ENCODE results near the gene PRKAG2. TPM values are rescaled to one million over a fixed set of nuclear protein-coding genes. Genes with fewer than 3 reads are reported as not detected.
"Not testable (repeated sequence)": the region's sequence is repeated elsewhere in the genome, so short reads cannot be mapped to it uniquely, and the experiment has no call there.

The PRKAG2 gene
- total RNA-seq, 2 donors from 2014 or later: 22.1 to 35.7 TPM

DNA sequence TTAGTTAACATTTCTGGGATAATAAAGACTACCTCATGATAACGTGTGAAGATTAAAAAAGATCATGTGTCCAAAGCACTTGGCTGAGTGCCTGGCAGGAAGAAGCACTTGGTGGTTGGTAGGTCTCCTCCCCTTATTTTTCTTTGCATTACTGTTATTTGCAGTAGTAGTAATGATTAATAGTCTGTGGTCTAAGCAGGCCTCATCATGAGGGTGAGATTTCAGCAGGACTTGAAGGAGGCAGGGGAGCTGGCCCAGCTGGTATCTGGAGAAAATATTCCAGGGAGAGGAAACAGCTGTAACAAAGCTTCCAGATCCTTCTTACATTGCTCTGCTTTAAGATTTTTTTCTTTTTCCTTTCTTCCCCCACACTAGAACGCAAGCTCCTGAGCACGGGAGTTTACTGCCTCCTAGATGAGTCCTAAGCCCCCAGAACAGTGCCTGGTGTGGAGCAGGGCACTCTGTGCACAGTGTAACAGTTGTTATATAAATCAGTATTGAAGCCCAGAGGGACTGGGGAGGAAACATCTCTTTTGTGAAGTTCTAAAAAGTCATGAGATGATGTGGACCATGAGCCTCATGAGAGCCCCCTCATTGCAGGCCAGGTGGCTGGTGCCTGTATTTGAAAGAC lies 326.1 kb downstream of the PRKAG2 start:
- no peaks in the 10 kb centered on the region for H3K36me3 Mint-ChIP-seq
- ATAC-seq (no peak), DNase-seq (ENCODE audit: low spot score in 2 of 2) (no peak)
- no peak overlapping the region for H3K27ac Mint-ChIP-seq
- no peaks in the 10 kb centered on the region for H3K9me3 Mint-ChIP-seq

DNA sequence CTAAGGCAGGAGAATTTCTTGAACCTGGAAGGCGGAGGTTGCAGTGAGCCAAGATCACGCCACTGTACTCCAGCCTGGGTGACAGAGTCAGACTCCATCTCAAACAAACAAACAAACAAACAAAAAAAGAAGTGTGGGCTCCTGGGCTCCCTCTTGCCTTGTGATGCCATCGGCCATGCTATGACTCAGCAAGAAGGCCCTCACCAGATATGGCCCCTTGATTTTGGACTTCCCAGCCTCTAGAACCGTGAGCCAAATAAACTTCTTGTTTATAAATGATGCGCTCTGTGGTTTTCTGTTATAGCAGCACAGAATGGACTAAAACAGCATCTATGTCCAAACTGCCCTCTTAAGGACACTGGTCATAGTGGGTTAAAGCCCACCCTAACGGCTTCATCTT lies 327.3 kb downstream of the PRKAG2 start:
- ATAC-seq (no peak), DNase-seq (ENCODE audit: low spot score in 2 of 2) (no peak)
- Mint-ChIP-seq H3K9me3 (no peaks in the 10 kb centered on the region), H3K27ac (no peak overlapping the region), H3K36me3 (no peaks in the 10 kb centered on the region)

DNA sequence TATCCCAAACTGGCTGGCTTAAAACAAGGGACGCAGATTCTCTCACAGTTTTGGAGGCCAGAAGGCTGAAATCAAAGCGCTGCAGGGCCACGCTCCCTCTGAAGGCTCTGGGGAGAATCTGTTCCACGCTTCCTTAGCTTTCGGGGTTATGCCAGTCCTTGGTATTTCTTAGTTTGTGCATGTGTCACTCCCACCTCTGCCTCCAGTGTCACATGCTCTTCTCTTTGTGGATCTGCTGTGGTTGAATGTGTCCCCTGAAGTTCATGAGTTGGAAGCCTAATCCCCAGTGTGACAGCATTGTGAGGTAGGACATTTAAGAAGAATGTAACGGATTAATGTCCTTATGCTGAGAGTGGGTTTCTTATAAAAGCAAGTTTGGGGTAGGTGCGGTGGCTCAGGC lies 327.8 kb downstream of the PRKAG2 start:
- Mint-ChIP-seq H3K9me3 (no peaks in the 10 kb centered on the region), H3K27ac (no peak overlapping the region), H3K36me3 (no peaks in the 10 kb centered on the region)
- ATAC-seq (no peak), DNase-seq (ENCODE audit: low spot score in 2 of 2) (no peak)

DNA sequence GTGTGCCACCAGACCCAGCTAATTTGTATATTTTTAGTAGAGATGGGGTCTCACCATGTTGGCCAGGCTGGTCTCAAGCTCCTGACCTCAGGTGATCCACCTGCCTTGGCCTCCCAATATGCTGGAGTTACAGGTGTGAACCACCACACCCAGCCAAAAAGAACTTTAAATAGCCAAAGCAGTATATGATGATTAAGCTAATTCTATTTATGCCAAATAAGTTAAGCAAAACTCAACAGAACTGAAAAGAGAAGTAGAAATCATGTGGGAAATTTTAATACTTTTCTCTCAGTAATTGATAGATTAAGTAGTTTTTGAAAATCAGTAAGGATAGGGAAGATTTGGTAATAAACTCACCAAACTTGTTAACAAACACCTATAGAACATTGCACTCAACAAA lies 332.7 kb downstream of the PRKAG2 start:
- DNase-seq (ENCODE audit: low spot score in 2 of 2): no peak
- H3K36me3 Mint-ChIP-seq: no peaks in the 10 kb centered on the region
- no peak overlapping the region for H3K27ac Mint-ChIP-seq
- H3K9me3 Mint-ChIP-seq: no peaks in the 10 kb centered on the region
- no peak for ATAC-seq

DNA sequence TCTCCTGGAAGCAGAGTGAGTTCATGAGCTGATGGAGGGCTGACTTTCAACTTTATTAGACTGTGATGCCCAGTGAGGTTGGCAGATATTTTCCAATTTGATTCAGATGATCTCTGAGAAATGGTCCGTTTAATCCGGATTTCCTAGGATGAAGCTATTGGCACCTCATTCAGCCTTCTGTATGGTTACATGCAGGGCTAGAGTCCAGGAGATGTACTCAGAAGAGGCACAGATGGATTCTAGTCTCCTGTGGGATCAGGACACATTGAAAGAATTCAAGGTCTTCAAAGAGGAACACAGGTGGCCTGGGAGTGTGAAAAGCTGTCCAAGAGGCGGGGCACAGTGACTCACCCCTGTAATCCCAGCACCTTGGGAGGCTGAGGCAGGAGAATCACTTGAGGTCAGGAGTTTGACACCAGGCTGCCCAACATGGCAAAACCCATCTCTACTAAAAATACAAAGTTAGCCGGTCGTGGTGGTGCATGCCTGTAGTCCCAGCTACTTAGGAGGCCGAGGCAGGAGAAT lies 334.2 kb downstream of the PRKAG2 start:
- no peaks in the 10 kb centered on the region for H3K36me3 Mint-ChIP-seq
- no peaks in the 10 kb centered on the region for H3K9me3 Mint-ChIP-seq
- H3K27ac Mint-ChIP-seq: peak overlapping the region in 1 of 2 donors; percentile 16
- no peak for DNase-seq (ENCODE audit: low spot score in 2 of 2)
- ATAC-seq: no peak

DNA sequence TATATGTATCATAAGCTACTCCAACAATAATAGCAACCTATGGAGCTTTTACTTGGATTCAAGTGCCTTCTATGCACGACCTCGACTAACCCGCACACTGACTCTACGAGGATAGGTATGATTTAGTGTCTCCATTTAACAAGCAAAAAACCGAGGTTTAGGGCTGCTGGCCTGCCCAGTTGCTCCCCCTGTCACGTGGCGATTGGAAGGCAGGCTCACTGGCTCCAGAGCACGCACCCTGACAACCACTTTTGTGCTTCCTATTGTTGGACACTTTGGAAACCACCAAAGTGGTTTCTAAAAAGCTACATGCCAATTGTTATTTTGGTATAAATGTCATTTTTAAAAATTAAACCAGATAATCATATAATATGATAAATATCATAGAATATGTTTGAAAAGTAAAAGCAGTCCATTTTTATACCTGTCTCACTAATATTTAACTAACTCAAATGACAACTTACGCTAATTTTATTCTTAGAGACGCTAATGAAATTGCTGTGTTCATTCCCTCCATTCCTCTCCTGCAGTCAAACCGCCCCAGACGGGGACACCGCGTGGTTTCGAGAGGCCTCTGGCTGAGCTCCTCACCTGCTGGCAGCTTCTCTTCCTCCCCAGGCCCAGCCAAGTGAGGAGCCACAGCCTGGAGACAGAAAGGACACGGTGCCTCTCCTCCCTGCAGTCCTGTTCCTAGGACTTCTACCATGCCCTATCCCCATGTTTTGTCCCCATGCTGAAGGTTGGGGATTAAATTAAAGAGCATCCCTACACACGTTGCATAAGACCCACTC lies 335.0 kb downstream of the PRKAG2 start:
- ATAC-seq (no peak), DNase-seq (ENCODE audit: low spot score in 2 of 2) (no peak)
- no peaks in the 10 kb centered on the region for H3K36me3 Mint-ChIP-seq
- no peaks in the 10 kb centered on the region for H3K9me3 Mint-ChIP-seq
- no peak overlapping the region for H3K27ac Mint-ChIP-seq

DNA sequence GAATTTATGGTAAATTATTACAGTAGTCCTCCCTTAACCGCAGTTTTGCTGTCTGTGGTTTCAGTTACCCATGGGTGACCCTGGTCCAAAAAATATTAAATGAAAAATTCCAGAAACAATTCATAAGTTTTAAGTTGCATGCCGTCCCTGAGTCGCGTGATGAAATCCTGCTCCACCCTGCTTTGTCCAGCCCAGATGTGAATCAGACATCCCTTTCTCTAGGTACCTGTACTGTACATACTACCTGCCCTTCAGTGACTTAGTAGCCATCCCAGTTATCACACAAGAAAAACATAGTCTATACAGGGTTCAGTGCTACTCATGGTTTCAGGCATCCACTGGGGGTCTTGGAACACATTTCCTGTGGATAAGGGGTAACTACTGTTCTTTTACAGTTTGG lies 336.8 kb downstream of the PRKAG2 start:
- Mint-ChIP-seq H3K36me3 (no peaks in the 10 kb centered on the region), H3K9me3 (peaks cover 0 to 6% of the 10 kb centered on the region in 2 donors), H3K27ac (no peak overlapping the region)
- no peak for ATAC-seq
- DNase-seq (ENCODE audit: low spot score in 2 of 2): no peak

DNA sequence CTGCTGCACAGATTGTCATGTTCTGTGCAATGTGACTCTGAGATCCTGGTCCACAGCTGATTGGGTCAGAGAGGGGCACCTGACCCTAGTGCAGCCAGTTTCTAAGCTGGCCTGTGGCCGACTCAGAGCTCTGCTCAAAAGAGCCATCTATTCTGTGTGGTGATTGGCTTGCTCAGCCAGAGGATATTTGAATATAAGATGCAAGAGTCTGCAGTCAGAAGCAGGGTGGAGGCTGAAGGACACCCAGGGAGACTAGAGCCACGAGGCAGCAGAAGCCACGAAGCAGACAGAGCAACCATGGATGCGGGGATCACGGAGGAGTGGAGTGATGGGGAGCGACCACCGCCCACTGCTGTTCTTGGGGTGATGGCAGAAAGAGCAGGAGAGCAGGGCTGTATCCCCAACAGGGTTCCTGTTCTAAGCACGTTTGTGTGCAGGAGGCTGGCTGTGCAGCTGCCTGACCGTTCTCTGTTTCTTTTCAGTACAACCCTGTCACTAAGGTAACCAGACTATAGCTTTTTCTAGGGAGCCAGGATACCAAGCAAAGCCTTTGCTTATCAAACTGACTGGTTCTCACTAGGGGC lies 337.7 kb downstream of the PRKAG2 start:
- Mint-ChIP-seq H3K27ac (no peak overlapping the region), H3K36me3 (no peaks in the 10 kb centered on the region), H3K9me3 (peaks cover 0 to 6% of the 10 kb centered on the region in 2 donors)
- ATAC-seq (peak in 1 of 2 donors; percentile 29), DNase-seq (ENCODE audit: low spot score in 2 of 2) (no peak)

DNA sequence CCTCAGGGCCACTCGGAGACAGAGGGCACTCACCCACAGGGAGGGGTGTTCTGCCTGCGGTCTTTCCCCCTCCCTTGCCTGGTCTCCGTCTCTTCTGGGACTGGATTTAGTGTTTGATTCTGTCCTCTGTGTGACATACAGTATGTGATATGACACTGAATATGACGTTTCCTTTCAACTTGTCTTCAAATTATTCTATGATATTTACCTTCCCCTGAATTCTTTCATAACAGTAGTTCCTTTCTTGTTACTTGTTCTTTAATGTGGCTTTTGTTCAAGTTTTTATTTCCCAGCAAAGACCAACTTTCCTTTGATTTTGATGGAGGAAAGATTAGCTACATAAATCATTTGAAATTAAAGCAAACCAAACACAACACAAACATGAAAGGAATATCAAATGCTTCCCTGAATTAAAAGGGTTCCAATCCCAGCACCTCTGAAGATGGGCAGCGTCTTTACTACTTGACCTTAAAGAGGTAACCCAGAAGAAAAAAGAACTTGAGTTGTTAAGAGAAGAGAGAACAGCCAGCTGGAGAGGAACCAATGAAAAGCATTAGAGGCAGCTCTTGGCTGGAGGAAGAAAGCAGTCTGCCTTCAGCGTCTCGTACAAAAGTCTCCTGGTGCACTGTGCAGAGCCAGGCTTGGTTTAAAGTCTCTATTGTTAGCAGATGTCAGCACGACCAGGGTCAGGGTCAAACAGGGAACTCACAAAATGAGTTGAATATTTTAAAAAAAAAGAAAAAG lies 338.9 kb downstream of the PRKAG2 start:
- Mint-ChIP-seq H3K9me3 (peaks cover 0 to 6% of the 10 kb centered on the region in 2 donors), H3K27ac (peak overlapping the region in 1 of 2 donors; percentile 10), H3K36me3 (no peaks in the 10 kb centered on the region)
- DNase-seq (ENCODE audit: low spot score in 2 of 2): no peak
- peak in 1 of 2 donors; percentile 40 for ATAC-seq

DNA sequence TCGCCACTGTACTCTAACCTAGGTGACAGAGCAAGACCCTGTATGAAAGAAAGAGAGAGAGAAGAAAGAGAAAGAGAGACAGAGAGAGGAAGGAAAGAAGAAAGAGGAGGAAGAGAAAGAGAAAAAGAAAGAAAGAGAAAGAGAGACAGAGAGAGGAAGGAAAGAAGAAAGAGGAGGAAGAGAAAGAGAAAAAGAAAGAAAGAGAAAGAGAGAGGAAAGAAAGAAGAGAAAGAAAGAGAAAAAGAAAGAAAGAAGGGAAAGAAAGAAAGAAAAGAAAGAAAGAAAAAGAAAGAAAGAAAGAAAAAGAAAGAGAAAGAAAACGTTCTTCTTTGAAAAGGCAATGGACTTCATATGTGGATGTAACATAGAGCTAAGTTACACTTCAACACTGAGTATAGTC lies 340.7 kb downstream of the PRKAG2 start:
- not testable (repeated sequence) for H3K27ac Mint-ChIP-seq; H3K36me3 Mint-ChIP-seq; DNase-seq (ENCODE audit: low spot score in 2 of 2); ATAC-seq
- H3K9me3 Mint-ChIP-seq: peaks cover 5 to 11% of the 10 kb centered on the region in 2 donors

DNA sequence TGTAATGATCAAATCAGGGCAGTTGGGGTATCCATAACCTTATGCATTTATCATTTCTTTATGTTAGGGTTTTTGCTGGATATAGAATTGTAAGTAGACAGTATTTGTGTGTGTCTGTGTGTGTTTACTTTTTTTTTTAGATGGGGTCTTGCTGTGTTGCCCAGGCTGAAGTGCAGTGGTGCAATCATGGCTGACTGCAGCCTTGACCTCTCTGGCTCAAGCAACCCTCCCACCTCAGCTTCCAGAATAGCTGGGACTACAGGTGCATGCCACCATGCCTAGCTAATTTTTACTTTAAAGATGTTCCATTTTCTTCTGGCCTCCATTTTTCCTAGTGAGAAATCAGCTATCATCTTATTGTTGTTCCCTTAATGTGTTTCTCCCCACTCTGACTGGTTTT lies 347.1 kb downstream of the PRKAG2 start:
- Mint-ChIP-seq H3K27ac (no peak overlapping the region), H3K36me3 (peaks cover 7 to 21% of the 10 kb centered on the region in 2 donors), H3K9me3 (peaks cover 11 to 14% of the 10 kb centered on the region in 2 donors)
- no peak for ATAC-seq
- no peak for DNase-seq (ENCODE audit: low spot score in 2 of 2)

DNA sequence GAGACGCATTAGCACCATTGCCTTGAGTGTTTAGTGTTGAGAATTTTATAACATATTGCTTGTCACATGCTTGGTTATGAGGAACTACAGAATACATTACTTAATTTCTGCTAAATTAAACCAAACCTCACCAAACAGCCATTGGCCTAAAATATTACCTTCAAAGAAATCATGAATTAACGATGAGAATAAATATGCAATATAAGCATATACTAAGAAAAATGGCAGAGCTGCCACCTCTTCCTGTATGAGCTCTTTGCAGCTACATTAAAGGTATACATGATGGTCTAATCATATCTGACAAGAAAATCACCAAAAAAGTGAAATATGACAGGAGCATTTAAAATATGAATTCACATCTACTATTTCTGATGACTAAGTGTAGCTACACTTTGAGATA lies 352.1 kb downstream of the PRKAG2 start:
- no peak for DNase-seq (ENCODE audit: low spot score in 2 of 2)
- Mint-ChIP-seq H3K36me3 (peaks cover under 1 to 5% of the 10 kb centered on the region in 2 donors), H3K9me3 (peaks cover 0 to under 1% of the 10 kb centered on the region in 2 donors), H3K27ac (no peak overlapping the region)
- no peak for ATAC-seq

DNA sequence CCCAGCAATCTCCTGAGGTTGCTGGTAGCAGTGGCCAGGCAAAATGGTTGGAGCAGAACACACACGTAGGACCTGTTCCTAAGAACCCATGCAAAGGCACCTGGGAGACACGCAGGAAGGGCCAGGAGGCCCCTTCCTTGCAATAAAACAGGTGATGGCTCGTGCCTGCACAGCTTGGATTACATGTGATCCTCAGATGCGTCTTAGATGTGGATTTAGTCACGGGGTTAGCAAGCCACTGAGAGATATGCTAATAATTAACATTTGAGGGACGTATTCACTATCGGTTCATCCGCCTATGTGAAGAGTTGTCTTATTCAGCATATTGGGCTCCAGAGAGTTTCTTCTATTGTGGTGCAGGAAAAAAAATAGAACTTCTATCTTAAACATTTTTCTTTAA lies 352.6 kb downstream of the PRKAG2 start:
- ATAC-seq (no peak), DNase-seq (ENCODE audit: low spot score in 2 of 2) (no peak)
- Mint-ChIP-seq H3K27ac (no peak overlapping the region), H3K9me3 (no peaks in the 10 kb centered on the region), H3K36me3 (peaks cover 0 to 9% of the 10 kb centered on the region in 2 donors)

DNA sequence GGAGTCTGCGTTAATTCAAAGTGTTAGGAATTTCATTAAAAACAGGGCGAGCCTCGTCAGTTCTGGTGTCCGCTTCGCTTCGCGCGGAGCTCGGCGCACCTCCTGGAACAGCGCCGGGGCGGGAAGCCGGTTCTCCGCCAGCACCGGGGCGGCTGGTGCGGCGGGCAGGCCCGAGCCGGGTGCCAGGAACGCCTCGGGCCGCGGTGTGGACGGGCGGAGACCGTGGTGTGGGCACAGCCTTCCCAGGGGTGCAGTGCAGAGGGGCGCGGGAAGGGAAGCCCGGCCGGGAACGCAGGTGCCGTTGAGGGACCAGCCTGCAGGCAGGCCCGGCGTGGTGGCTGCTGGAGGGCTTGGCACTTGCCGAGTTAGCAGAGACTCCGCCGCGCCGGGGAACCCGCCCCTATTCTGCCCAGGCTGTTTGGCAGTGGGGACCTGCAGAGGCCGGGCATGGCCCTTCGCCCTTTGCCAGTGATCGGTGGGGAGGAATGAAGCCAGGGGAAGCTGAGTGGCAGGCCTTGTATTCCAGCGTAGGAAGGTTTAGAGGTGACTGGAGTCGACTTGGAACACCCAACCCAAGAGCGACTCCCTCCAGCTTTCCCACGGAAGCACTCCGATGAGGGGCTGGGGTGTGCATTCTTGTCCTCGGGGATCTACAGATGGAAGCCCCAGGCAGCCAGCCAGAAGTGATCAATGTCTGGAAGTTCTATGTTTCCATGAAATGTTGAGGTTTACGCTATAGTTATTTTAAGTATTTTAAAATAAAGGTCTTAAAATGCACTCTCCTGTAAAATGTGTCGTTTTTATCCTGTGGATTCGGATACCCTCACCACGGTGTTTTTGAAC lies 356.3 kb downstream of the PRKAG2 start:
- Mint-ChIP-seq H3K9me3 (no peaks in the 10 kb centered on the region), H3K36me3 (peaks cover 7 to 29% of the 10 kb centered on the region in 2 donors), H3K27ac (peak overlapping the region; percentile 95 to 97)
- DNase-seq (ENCODE audit: low spot score in 2 of 2): peak; percentile 48 to 64
- ATAC-seq: peak; percentile 3

DNA sequence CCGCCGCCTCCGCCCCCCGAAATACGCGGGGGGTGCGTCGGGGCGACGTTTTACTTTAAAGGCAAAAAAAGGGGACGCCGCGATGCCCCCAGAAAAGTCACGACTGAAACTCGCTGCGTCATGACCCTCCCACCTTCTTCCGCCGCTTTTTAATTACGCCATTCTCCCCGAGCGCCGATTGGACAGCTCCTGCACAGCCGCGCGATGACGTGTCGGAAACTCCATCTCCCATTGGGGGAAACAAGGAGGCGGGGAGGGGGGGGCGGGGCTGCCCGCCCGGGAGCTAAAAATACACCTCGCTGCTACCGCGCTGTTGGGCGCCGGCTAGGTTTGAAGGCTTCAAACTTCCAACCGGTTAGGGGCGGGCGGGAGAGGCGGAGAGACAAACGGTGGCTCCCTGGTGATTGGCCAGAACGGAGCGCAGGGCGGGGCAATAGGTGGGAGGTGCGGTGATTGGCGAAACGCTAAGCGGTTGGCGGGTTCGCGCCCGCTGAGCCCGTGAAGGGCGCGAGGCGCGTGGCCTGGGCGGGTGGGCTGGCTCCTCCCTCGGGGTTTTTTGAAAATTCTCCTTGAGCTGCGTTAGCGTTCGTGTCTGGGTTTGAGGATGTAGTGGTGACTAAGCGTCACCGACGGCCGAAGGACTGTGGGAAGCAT lies 357.0 kb downstream of the PRKAG2 start, which contains the start of gene RHEB:
RHEB (minus strand) TSS at position 131 of the 654 bp plus-strand sequence. CDS start 384 bp downstream, outside the sequence.
- Mint-ChIP-seq H3K27ac (peak within 1 kb of the TSS; percentile 97), H3K9me3 (no peaks in the 10 kb centered on the region), H3K36me3 (peaks cover 7 to 29% of the 10 kb centered on the region in 2 donors)
- peak; percentile 87 to 90 for ATAC-seq
- DNase-seq (ENCODE audit: low spot score in 2 of 2): peak; percentile 96 to 99

Measured in activated naive CD4-positive, alpha-beta T cell treated with anti-CD3 and anti-CD28 coated beads, Interleukin-2, amount 50 U/mL, for 72 hours (primary cell).